HK-2 (cell line): ENCODE measurements around the gene ALG8.
"Not testable (repeated sequence)": the region's sequence is repeated elsewhere in the genome, so short reads cannot be mapped to it uniquely, and the experiment has no call there.

Experiments used
- DNase-seq: peaks from one replicate; pipeline ENCODE4 v3.0.0-alpha.2; 2018; ENCODE audit not compliant: unreplicated experiment

ALG8 gene

GRCh38 chr11:78100676-78101472, 38.6 kb downstream of the ALG8 start:
- DNase-seq, result no peak

- no peak for DNase-seq
Observed at GRCh38 chr11:78100261-78100660, 39.2 kb downstream of the ALG8 start.

- DNase-seq, result no peak
Observed at GRCh38 chr11:78099666-78100065, 39.8 kb downstream of the ALG8 start.

GRCh38 chr11:78097666-78098385, 41.6 kb downstream of the ALG8 start:
- DNase-seq, result no peak

GRCh38 chr11:78094250-78094649, 45.2 kb downstream of the ALG8 start:
- DNase-seq, result no peak

- not testable (repeated sequence) for DNase-seq
Observed at GRCh38 chr11:78086521-78087074, 52.8 kb downstream of the ALG8 start.

GRCh38 chr11:78085972-78086371, 53.5 kb downstream of the ALG8 start:
- DNase-seq, result no peak

GRCh38 chr11:78084506-78084905, 54.9 kb downstream of the ALG8 start:
- DNase-seq, result not testable (repeated sequence)

GRCh38 chr11:78083021-78083420, 56.4 kb downstream of the ALG8 start:
- DNase-seq, result no peak

GRCh38 chr11:78082146-78082545, 57.3 kb downstream of the ALG8 start:
- DNase-seq, result no peak

GRCh38 chr11:78081583-78081982, 57.8 kb downstream of the ALG8 start:
- no peak for DNase-seq

- peak; percentile 17 for DNase-seq
Observed at GRCh38 chr11:78080818-78081495, 58.5 kb downstream of the ALG8 start.

- DNase-seq, result no peak
Observed at GRCh38 chr11:78080084-78080817, 59.2 kb downstream of the ALG8 start.

- DNase-seq, result peak; percentile 68
Observed at GRCh38 chr11:78079232-78080083, 60.0 kb downstream of the ALG8 start, which contains the start of gene NDUFC2. TSS of gene NDUFC2 (minus strand) at chr11:78079862. CDS start at chr11:78079744, 118 bp downstream.

GRCh38 chr11:78078218-78079167, 60.9 kb downstream of the ALG8 start:
- no peak for DNase-seq

GRCh38 chr11:78077592-78077991, 61.8 kb downstream of the ALG8 start:
- DNase-seq, result not testable (repeated sequence)

- no peak for DNase-seq
Observed at GRCh38 chr11:78076733-78077403, 62.6 kb downstream of the ALG8 start.

GRCh38 chr11:78074756-78075155, 64.7 kb downstream of the ALG8 start:
- DNase-seq, result no peak

GRCh38 chr11:78072455-78072854, 67.0 kb downstream of the ALG8 start:
- no peak for DNase-seq
